OCI-LY1 (cell line): ENCODE measurements around the gene ADARB2.

Experiments
- H2AFZ ChIP-seq: fragments of 200-600 bp; sonication (generic), shearing (Covaris generic); 2 replicates; pipeline ENCODE4 v1.6.0; 2014; ENCODE audit warnings: antibody characterized with exemption, mild to moderate bottlenecking, low read length
- H3F3A ChIP-seq: fragments of 200-600 bp; sonication (generic), shearing (Covaris generic); 2 replicates; pipeline ENCODE4 v1.6.0; 2014; ENCODE audit warnings: mild to moderate bottlenecking, antibody characterized with exemption, low read length, moderate library complexity; ENCODE audit not compliant: insufficient read depth
- H3K27ac ChIP-seq: fragments of 200-600 bp; sonication (generic); 2 replicates; pipeline ENCODE4 v1.5.1; 2014; ENCODE audit warnings: low read length, mixed run types, mild to moderate bottlenecking, low read depth; ENCODE audit not compliant: poor library complexity, severe bottlenecking
- H3K27me3 ChIP-seq: fragments of 200-600 bp; sonication (generic); 2 replicates; pipeline ENCODE4 v1.6.0; 2014; ENCODE audit warnings: antibody characterized with exemption, mild to moderate bottlenecking, low read length, moderate library complexity; ENCODE audit not compliant: insufficient read depth
- H3K36me3 ChIP-seq: fragments of 200-600 bp; sonication (generic); 2 replicates; pipeline ENCODE4 v1.6.1; 2014; ENCODE audit warnings: mild to moderate bottlenecking, antibody characterized with exemption, low read length, moderate library complexity, mixed read lengths; ENCODE audit not compliant: insufficient read depth
- H3K4me1 ChIP-seq: fragments of 200-600 bp; sonication (generic); 2 replicates; pipeline ENCODE4 v1.5.1; 2014; ENCODE audit warnings: mild to moderate bottlenecking, low read length, moderate library complexity; ENCODE audit not compliant: insufficient read depth, severe bottlenecking
- H3K4me2 ChIP-seq: fragments of 200-600 bp; sonication (generic), shearing (Covaris generic); 2 replicates; pipeline ENCODE4 v1.6.1; 2014; ENCODE audit warnings: low read length
- H3K4me3 ChIP-seq: fragments of 200-600 bp; sonication (generic); 2 replicates; pipeline ENCODE4 v1.5.1; 2014; ENCODE audit warnings: low read length, low read depth, mild to moderate bottlenecking, mixed read lengths; ENCODE audit not compliant: poor library complexity, severe bottlenecking
- H3K79me2 ChIP-seq: fragments of 200-600 bp; shearing (Covaris generic); 2 replicates; pipeline ENCODE4 v1.6.1; 2016; ENCODE audit warnings: mixed run types, low read length, mixed read lengths; ENCODE audit not compliant: insufficient read depth
- H3K9ac ChIP-seq: fragments of 200-600 bp; sonication (generic), shearing (Covaris generic); 2 replicates; pipeline ENCODE4 v1.6.1; 2014; ENCODE audit warnings: mild to moderate bottlenecking, low read length, mixed read lengths
- H3K9me2 ChIP-seq: fragments of 200-600 bp; sonication (generic), shearing (Covaris generic); 2 replicates; pipeline ENCODE4 v1.6.1; 2014; ENCODE audit warnings: low read depth, mild to moderate bottlenecking, low read length, mixed read lengths
- H3K9me3 ChIP-seq: fragments of 200-600 bp; shearing (Covaris generic); 2 replicates; pipeline ENCODE4 v1.6.1; 2014; ENCODE audit warnings: low read length, mixed read lengths
- H4K20me1 ChIP-seq: fragments of 200-600 bp; sonication (generic), shearing (Covaris generic); 2 replicates; pipeline ENCODE4 v1.6.0; 2016; ENCODE audit warnings: mild to moderate bottlenecking, low read length; ENCODE audit not compliant: insufficient read depth
- EZH2 ChIP-seq: fragments of 200-600 bp; sonication (generic), shearing (Covaris generic); IDR thresholded peaks from 2 replicates; pipeline ENCODE4 v1.8.0; 2017; ENCODE audit warnings: borderline replicate concordance, mixed run types, mild to moderate bottlenecking, antibody characterized with exemption, low read length, moderate library complexity, mixed read lengths
- TF ChIP-seq, protein P1 (sequence below): fragments of 200-600 bp; sonication (generic), shearing (Covaris generic); IDR thresholded peaks from 2 replicates; pipeline ENCODE4 v1.5.1; 2017; ENCODE audit warnings: mild to moderate bottlenecking, antibody characterized with exemption, low read length, moderate library complexity, mixed read lengths

Gene ADARB2

GRCh38 chr10:1603181-1603580, 134.1 kb downstream of the ADARB2 start:
- H3K27ac ChIP-seq = no peak overlapping the region
- no peaks in the 10 kb centered on the region for H3K27me3 ChIP-seq
- H3K9me2 ChIP-seq = no peaks in the 10 kb centered on the region
- no peak overlapping the region for H3K4me3 ChIP-seq
- no peak overlapping the region for H2AFZ ChIP-seq
- no peaks in the 10 kb centered on the region; the same call in 1 of the 2 replicates for H3K36me3 ChIP-seq
- no peak for TF ChIP-seq EZH2
- TF ChIP-seq, protein P1, sequence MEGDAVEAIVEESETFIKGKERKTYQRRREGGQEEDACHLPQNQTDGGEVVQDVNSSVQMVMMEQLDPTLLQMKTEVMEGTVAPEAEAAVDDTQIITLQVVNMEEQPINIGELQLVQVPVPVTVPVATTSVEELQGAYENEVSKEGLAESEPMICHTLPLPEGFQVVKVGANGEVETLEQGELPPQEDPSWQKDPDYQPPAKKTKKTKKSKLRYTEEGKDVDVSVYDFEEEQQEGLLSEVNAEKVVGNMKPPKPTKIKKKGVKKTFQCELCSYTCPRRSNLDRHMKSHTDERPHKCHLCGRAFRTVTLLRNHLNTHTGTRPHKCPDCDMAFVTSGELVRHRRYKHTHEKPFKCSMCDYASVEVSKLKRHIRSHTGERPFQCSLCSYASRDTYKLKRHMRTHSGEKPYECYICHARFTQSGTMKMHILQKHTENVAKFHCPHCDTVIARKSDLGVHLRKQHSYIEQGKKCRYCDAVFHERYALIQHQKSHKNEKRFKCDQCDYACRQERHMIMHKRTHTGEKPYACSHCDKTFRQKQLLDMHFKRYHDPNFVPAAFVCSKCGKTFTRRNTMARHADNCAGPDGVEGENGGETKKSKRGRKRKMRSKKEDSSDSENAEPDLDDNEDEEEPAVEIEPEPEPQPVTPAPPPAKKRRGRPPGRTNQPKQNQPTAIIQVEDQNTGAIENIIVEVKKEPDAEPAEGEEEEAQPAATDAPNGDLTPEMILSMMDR = no peak
- H3K4me1 ChIP-seq = peaks cover 28% of the 10 kb centered on the region
- no peaks in the 10 kb centered on the region for H4K20me1 ChIP-seq
- no peak overlapping the region for H3K4me2 ChIP-seq
- H3F3A ChIP-seq = no peaks in the 10 kb centered on the region
- no peaks in the 10 kb centered on the region for H3K9me3 ChIP-seq
- no peak overlapping the region for H3K9ac ChIP-seq
- no peaks in the 10 kb centered on the region for H3K79me2 ChIP-seq

DNA sequence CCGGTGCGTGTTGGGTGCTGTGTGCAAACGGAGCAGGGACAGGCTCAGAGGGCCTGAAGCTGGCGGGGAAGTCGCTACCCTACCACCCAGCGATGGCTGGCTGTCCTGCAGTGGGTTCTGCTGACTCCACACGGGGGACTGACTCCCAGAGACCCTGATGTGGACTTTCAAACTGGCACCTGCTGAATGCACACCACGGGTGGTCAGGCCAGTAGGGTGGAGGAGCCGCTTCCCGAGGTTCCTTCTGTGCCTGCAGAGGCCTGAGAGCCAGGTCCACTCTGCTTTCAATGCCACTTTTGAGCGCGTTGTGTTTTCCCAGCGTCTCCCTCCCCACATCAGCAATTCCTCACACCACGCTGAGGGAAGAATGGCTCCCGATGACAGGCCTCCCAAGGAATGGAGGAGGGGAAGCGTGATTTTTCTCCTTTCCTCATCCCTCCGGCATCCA, 135.3 kb downstream of the ADARB2 start:
- Histone ChIP-seq H2AFZ (no peak overlapping the region), H3K9me3 (no peaks in the 10 kb centered on the region), H3K4me1 (peaks cover 36% of the 10 kb centered on the region), H3K36me3 (peaks cover 6% of the 10 kb centered on the region; the same call in 1 of the 2 replicates), H3K79me2 (no peaks in the 10 kb centered on the region), H3K27me3 (no peaks in the 10 kb centered on the region), H3F3A (no peaks in the 10 kb centered on the region), H4K20me1 (no peaks in the 10 kb centered on the region), H3K4me2 (no peak overlapping the region), H3K27ac (no peak overlapping the region), H3K9ac (no peak overlapping the region), H3K9me2 (no peaks in the 10 kb centered on the region), H3K4me3 (no peak overlapping the region)
- TF ChIP-seq, protein P1 = no peak
- TF ChIP-seq EZH2 = no peak

DNA sequence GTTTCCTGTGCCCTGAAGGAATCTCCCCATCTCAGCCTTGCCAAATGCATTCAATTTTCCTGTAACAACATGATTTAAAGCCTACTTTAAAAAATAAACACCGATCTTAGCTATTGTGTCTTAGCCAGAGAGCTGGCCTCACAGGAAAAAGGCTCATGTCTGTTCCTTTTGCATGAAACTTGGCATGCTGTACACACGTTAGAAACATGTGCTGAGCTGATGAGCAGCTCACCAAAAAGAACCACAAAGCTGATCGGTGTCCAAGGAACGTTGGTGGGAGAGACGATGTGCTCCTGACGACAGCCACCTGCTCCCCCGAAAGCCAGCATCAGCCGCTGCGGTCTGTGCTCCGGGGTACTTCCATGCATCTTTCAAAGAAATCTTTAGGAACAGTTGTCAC, 135.9 kb downstream of the ADARB2 start:
- Histone ChIP-seq H3K9me3 (no peaks in the 10 kb centered on the region), H3K9ac (no peak overlapping the region), H2AFZ (no peak overlapping the region), H4K20me1 (no peaks in the 10 kb centered on the region), H3K27me3 (no peaks in the 10 kb centered on the region), H3K4me1 (peaks cover 41% of the 10 kb centered on the region), H3K36me3 (peaks cover 6% of the 10 kb centered on the region; the same call in 1 of the 2 replicates), H3K27ac (no peak overlapping the region), H3K79me2 (no peaks in the 10 kb centered on the region), H3K9me2 (no peaks in the 10 kb centered on the region), H3F3A (no peaks in the 10 kb centered on the region), H3K4me2 (no peak overlapping the region), H3K4me3 (no peak overlapping the region)
- TF ChIP-seq EZH2 = no peak
- TF ChIP-seq, protein P1 = no peak
